GM18951 (cell line): ENCODE data around the gene FASTKD3.

Experiments used
- POLR2A ChIP-seq: IDR thresholded peaks from 4 replicates; pipeline ENCODE4 v1.6.1; 2011; ENCODE audit warnings: mild to moderate bottlenecking; ENCODE audit not compliant: insufficient read length, insufficient read depth; ENCODE audit errors: extremely low read depth
- in situ Hi-C: fragments of 300-500 bp; cut with MboI; formaldehyde crosslinking; loops from one replicate; pipeline ENCODE4 v1.12.0; 2022; ENCODE audit warnings: low sequenced_read_pairs, mixed read lengths, inconsistent platforms; ENCODE audit not compliant: unreplicated experiment

The FASTKD3 gene

DNA sequence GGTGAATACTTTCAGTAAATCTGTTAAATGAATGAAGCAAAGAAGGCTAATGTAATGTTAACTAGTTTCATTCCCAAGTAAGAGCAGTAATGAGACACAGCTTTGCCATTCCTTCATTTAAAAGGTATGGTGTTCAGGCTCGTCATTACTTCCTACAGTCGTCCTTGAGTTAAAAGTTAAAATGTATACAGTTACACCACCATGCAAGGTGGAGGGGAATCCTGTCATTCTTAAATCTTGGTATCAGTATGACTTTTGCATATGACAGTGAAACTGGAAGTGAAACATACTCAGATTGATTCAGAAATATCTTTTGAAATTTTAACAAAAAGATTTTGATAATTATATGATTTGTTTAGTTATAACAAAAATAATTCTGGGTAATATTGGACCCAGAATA lies 26.0 kb upstream of the FASTKD3 start:
- TF ChIP-seq POLR2A: no peak
- in situ Hi-C loops: no loop called here

GRCh38 chr5:7894439-7894838 lies 25.6 kb upstream of the FASTKD3 start:
- in situ Hi-C loops: no loop called here

DNA sequence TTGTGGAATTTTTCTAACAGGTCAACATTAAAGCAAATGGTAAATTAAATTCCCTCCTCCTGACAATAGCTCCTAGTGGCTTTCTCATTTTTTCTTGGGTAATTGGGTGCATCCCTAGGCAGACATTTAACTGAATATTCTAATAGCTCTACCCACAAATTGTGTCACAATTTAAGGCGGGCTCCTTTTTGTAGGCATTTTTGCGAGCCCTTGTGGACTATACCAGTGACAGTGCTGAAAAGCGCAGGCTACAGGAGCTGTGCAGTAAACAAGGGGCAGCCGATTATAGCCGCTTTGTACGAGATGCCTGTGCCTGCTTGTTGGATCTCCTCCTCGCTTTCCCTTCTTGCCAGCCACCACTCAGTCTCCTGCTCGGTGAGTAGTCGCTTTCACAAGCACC lies 20.1 kb upstream of the FASTKD3 start:
- no peak for TF ChIP-seq POLR2A
- in situ Hi-C loops: no loop called here

More at GRCh38 chr5:7894439-7894838, 25.6 kb upstream of the FASTKD3 start:
- no peak for TF ChIP-seq POLR2A

GRCh38 chr5:7886849-7887475 lies 18.1 kb upstream of the FASTKD3 start:
- in situ Hi-C loops: no loop called here
- TF ChIP-seq POLR2A: no peak

GRCh38 chr5:7884491-7885267 lies 15.8 kb upstream of the FASTKD3 start:
- no peak for TF ChIP-seq POLR2A
- in situ Hi-C loops: no loop called here

DNA sequence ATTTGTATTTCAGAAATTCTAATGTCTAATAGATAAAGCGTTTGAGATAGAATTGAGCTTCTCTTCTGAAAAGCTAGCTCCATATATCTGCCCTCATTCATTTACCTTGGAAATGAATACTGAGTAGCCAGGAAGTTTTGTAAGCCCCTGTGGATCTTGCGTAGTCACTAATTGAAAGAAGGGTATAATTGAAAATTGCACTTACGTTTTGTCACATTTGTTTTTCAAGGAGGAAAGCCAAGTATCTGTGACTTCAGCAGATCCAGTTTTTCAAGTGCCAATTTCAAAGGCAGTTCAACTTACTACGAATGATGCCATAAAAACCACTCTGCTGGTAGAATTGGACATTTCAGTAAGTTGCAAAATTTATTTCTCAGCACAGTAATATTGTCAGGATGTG lies 14.1 kb upstream of the FASTKD3 start:
- no peak for TF ChIP-seq POLR2A
- in situ Hi-C loops: no loop called here

GRCh38 chr5:7881816-7882215 lies 13.0 kb upstream of the FASTKD3 start:
- TF ChIP-seq POLR2A: no peak
- in situ Hi-C loops: no loop called here

DNA sequence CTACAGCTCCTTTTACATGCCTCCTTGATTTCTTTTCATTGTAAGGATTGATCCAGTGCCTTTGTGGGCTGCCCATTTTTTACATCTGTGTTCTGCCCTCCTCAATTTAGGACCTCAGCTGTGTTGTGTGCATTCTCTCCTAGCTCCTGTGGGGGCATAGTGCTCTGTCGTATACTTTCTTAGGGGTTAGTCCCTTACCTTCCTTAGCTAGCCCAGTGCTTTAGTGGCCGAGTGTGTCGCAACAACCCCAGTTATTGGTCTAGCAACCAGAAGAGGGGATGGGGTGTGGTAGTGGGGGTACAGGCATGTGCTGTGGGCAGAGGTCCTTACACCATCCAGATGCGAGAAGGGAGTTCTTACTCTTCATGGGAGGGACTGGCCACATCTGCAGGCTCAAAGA lies 12.3 kb upstream of the FASTKD3 start:
- in situ Hi-C loops: no loop called here
- no peak for TF ChIP-seq POLR2A

DNA sequence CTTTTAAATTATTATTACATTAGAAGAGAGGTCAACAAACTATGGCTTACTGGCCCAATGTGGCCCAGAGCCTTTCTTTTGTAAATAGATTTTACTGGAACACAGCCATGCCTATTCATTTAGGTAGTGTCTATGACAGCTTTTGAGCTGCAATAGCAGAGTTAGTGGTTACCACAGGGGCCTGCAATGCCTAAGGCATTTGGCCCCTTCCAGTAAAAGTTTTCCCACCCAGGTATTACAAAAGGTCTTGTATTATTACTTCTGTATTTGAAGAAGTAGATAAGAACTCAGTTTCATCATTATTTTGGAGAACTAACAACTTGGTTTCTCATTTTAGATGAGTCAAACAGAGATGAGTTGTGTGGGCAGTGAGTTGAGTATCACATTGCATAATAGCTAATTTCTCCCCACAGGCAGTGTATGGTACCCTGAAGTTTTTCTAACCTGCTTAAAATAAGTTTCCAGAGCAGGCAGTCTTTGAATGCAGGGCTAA lies 9.6 kb upstream of the FASTKD3 start:
- in situ Hi-C loops: no loop called here

GRCh38 chr5:7877851-7878250 lies 9.0 kb upstream of the FASTKD3 start:
- no peak for TF ChIP-seq POLR2A
- in situ Hi-C loops: no loop called here

More for the DNA sequence above, 9.6 kb upstream of the FASTKD3 start:
- TF ChIP-seq POLR2A: no peak

DNA sequence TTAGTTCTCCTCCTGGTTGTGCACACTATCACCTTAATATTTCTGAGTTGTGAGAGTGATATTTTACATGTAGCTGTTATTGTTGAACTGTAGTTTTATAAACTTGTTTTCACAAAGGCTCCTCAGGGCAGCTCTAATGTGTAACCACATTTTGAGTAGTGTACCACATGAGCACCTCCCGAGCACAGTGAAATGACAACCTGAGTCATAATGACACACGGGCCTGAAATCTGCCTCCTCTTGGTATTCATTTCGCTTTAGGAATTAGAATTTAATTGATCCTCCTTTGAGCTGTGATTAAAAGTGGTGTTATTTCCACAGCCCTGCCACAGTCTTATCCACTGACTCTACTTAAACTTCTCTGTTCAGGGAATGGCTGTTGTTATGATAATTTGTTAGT lies 8.0 kb upstream of the FASTKD3 start:
- in situ Hi-C loops: no loop called here
- no peak for TF ChIP-seq POLR2A

DNA sequence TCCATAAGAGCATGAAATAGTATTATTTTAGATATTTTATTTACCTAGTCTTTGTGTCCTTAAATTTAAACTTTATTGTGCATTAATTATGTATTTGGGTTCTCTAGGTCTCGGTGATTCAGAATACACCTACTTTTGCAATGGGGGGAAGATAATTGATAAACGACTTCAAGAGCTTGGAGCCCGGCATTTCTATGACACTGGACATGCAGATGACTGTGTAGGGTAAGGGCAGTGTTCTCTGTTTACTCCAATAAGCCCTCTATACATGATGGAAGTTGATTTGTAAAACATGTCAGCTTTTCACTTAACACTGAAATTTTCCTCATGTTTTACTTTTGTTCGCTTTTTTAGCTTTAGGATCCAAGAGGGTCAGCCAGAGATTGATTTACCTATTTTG lies 6.3 kb upstream of the FASTKD3 start:
- no peak for TF ChIP-seq POLR2A
- in situ Hi-C loops: no loop called here

DNA sequence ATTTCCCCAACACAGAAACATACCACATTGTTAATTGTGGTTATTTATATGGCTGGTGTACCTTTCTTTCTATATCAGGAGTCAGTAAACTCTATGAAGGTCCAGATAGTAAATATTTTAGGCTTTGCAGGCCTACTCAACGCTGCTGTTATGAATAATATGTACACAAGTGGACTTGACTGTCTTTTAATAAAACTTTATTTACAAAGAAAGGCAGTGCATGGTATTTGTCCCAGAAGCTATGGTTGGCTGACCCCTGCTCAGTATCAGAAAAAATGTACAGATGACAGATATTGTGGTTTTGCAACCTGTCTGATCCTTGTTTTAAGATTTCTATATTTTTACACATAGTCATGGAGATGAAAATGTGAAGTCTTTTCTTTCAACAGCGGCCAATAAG lies 5.8 kb upstream of the FASTKD3 start:
- no peak for TF ChIP-seq POLR2A
- in situ Hi-C loops: no loop called here

DNA sequence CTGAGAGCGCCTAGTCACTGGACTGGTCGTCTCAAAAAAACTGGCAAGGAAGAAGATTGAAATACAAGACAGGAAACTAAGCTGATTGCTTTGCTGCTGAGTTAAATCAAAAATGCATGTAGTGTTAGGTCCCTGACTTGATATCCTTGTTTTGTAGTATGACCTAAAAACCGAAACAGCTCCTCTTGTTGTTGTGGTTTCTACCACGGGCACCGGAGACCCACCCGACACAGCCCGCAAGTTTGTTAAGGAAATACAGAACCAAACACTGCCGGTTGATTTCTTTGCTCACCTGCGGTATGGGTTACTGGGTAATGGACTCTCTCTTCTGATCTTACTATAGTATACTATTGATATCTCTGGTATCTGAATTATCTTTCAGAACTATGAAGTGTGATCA lies 4.4 kb upstream of the FASTKD3 start:
- TF ChIP-seq POLR2A: no peak
- in situ Hi-C loops: no loop called here
